Measurements from ENCODE around the gene FES.

GRCh38 chr15:90866161-90866715, 18.1 kb upstream of the FES start:
- no peak for TF ChIP-seq EP300 (IDR thresholded peaks at IDR 0.05; ENCODE audit: borderline replicate concordance)
- TF ChIP-seq, protein P1, sequence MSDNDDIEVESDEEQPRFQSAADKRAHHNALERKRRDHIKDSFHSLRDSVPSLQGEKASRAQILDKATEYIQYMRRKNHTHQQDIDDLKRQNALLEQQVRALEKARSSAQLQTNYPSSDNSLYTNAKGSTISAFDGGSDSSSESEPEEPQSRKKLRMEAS (IDR thresholded peaks at IDR 0.05) = no peak
- TF ChIP-seq, protein P2, sequence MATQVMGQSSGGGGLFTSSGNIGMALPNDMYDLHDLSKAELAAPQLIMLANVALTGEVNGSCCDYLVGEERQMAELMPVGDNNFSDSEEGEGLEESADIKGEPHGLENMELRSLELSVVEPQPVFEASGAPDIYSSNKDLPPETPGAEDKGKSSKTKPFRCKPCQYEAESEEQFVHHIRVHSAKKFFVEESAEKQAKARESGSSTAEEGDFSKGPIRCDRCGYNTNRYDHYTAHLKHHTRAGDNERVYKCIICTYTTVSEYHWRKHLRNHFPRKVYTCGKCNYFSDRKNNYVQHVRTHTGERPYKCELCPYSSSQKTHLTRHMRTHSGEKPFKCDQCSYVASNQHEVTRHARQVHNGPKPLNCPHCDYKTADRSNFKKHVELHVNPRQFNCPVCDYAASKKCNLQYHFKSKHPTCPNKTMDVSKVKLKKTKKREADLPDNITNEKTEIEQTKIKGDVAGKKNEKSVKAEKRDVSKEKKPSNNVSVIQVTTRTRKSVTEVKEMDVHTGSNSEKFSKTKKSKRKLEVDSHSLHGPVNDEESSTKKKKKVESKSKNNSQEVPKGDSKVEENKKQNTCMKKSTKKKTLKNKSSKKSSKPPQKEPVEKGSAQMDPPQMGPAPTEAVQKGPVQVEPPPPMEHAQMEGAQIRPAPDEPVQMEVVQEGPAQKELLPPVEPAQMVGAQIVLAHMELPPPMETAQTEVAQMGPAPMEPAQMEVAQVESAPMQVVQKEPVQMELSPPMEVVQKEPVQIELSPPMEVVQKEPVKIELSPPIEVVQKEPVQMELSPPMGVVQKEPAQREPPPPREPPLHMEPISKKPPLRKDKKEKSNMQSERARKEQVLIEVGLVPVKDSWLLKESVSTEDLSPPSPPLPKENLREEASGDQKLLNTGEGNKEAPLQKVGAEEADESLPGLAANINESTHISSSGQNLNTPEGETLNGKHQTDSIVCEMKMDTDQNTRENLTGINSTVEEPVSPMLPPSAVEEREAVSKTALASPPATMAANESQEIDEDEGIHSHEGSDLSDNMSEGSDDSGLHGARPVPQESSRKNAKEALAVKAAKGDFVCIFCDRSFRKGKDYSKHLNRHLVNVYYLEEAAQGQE (IDR thresholded peaks at IDR 0.05; ENCODE audit: low read depth) = no peak
- no peak for TF ChIP-seq EGR1 (IDR thresholded peaks at IDR 0.05)
- TF ChIP-seq RAD21 (IDR thresholded peaks at IDR 0.05; ENCODE audit: low read depth) = no peak
- no peak for TF ChIP-seq CEBPB (IDR thresholded peaks at IDR 0.05)
- TF ChIP-seq TCF12 (IDR thresholded peaks at IDR 0.05; ENCODE audit: low read depth) = no peak

Data from Ishikawa (cell line).